Stomach (tissue), 4 donors: Measurements from ENCODE around the gene BAG1.

Experiments
- POLR2A ChIP-seq, 4 donors: fragments of 450-650 bp; IDR thresholded peaks; one replicate each; pipeline ENCODE4 v1.6.1; 2016; ENCODE audit warnings: antibody characterized with exemption in 4 of 4, control low read depth in 2 of 4, mild to moderate bottlenecking in 1 of 4, moderate library complexity in 1 of 4
- POLR2AphosphoS5 ChIP-seq, 3 donors: sonication (generic); formaldehyde crosslinking; IDR thresholded peaks; one replicate each; pipeline ENCODE4 v1.6.1; 2016; ENCODE audit warnings: antibody characterized with exemption in 3 of 3
- TF ChIP-seq, protein P1 (sequence below), 7 experiments: fragments of 450-650 bp in 4 of 7; fragments of 200-600 bp in 3 of 7; sonication (generic) in 3 of 7; IDR thresholded peaks; one replicate each; pipeline ENCODE4 v1.5.1; 2016 to 2019; ENCODE audit warnings: antibody characterized with exemption in 7 of 7, control low read depth in 2 of 7, mild to moderate bottlenecking in 1 of 7

DNA sequence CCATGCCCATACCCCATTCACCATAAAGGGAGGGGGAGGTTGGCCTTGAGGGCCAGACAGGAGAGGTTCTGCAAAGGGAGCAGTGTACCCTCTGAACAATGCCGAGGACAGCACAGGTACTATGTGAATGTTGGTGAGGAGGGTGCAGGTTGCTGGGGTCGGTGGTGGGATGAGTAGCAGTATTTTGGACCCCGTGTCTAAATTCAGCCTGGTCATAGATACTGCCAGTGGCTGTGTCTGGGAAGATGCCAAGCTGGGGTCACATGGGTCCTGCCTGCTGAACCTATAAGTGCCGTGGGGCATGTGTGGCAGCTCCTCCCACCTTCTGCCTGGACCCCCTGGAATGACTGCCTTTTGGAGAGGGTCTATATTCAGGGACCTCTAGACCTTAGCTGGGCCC lies 35.9 kb downstream of the BAG1 start:
- TF ChIP-seq, protein P1, sequence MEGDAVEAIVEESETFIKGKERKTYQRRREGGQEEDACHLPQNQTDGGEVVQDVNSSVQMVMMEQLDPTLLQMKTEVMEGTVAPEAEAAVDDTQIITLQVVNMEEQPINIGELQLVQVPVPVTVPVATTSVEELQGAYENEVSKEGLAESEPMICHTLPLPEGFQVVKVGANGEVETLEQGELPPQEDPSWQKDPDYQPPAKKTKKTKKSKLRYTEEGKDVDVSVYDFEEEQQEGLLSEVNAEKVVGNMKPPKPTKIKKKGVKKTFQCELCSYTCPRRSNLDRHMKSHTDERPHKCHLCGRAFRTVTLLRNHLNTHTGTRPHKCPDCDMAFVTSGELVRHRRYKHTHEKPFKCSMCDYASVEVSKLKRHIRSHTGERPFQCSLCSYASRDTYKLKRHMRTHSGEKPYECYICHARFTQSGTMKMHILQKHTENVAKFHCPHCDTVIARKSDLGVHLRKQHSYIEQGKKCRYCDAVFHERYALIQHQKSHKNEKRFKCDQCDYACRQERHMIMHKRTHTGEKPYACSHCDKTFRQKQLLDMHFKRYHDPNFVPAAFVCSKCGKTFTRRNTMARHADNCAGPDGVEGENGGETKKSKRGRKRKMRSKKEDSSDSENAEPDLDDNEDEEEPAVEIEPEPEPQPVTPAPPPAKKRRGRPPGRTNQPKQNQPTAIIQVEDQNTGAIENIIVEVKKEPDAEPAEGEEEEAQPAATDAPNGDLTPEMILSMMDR (IDR thresholded peaks at IDR 0.05) = no peak
- TF ChIP-seq POLR2AphosphoS5 (IDR thresholded peaks at IDR 0.05) (no peak), POLR2A (IDR thresholded peaks at IDR 0.05) (no peak)
